A172 (cell line): Measurements from ENCODE around the gene ARNT2. TPM values are rescaled to one million over a fixed set of nuclear protein-coding genes. Genes with fewer than 3 reads are reported as not detected.
A peak's percentile ranks its signal among the peaks of the same experiment; 100 is the strongest.

Experiments
- DNase-seq: peaks from one replicate; pipeline ENCODE4 v3.0.0-alpha.2; 2015; ENCODE audit warnings: low spot score
- total RNA-seq: library from RNA; depleted of rRNA; stranded (reverse); fragments of >200 nt; shearing (Covaris generic); gene quantifications from 2 replicates; pipeline ENCODE4 v1.2.3, GENCODE V29; 2014

ARNT2 gene
- total RNA-seq, 1 experiment from 2014 or later = 14.2 TPM

DNA sequence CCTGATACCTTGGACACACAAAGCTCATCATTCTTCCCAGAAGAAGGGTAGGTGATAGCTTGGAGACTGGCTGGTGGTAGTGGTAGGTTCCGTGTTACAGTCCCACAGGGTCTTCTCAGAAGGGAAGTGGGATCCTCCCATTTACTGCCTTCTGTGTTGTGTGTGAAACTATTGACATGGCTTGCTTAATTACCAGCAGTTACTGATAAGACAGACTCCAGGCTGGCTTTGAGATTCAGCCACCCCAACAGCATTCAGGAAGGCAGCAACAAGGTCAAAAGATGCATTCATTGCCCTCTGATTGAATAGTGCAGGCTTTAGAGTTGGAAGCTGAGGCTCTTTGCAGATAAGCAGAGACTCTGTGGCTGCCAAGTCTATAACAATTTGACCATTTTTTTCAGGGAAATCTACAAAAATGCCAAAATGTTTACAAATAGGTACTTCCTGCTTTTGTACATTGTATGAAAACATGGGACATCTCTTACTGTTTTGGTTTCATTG is 7.7 kb downstream of the ARNT2 start:
- DNase-seq = no peak

GRCh38 chr15:80414546-80415357 is 10.6 kb downstream of the ARNT2 start:
- DNase-seq = no peak

DNA sequence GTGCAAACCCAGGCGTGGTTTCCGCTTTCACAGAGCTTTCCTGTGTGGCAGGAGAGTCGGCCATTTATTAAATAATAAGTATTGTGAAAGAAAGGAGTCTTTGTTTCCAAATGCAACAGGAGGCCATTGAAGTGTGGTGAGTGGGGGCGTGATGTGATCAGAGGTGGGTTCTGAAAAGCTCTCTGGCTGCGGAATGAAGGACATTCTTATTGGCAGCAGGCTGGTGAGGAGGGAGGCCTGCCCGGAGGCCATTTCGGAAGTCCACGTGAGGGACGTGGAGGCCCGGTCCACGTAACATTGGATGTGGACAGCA is 11.1 kb downstream of the ARNT2 start:
- DNase-seq = no peak

- no peak for DNase-seq
Observed at GRCh38 chr15:80416702-80417101, 12.5 kb downstream of the ARNT2 start.

DNA sequence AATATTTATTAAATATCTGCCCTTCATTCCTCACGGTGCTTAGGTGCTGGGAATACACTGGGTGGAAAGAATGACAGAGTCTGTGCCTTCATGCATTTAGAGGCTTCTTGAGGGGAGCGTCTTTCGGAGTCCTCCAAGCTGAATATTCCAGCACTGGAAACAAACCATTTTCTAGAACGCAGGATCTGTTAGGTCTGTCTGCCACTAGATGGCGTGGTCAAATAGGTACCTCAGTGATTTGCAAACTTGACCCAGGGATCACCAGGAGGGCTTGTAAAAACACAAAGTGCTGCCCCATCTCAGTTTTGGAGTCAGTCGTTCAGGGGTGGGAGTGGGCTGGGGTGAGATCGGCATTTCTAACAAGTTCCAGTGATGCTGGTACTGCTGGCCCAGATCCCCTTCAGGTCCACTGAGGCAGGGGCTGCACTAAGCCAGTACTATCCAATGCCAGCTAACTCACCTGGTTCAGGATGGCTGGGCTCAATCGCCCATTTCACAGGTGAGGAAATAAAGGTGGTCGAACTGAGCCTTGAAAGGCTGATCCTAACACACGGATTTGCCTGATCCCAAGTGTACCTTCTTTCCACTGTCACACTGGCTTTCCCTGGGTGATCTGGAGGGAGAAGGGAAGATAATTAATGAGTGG is 14.8 kb downstream of the ARNT2 start:
- DNase-seq = peak; percentile 59

GRCh38 chr15:80419546-80419945 is 15.4 kb downstream of the ARNT2 start:
- peak; percentile 66 for DNase-seq

DNA sequence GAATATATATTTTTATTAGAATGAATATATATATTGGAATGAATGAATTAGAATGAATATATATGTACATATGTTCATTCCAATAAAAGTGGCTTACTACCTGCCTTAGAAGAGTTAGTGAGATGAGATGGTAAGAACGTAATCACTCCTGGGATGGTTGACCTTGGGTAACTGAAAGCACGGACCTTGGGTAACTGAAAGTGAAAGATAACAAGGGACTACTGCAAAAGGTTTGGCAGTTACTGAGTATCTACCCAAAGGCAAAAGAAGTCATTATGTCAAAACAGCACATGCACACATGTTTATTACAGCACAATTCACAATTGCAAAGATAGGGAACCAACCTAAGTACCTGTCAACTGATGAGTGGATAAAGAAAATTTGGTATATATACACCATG is 16.5 kb downstream of the ARNT2 start:
- DNase-seq = no peak

- DNase-seq = no peak
Observed at GRCh38 chr15:80423215-80423614, 19.0 kb downstream of the ARNT2 start.

DNA sequence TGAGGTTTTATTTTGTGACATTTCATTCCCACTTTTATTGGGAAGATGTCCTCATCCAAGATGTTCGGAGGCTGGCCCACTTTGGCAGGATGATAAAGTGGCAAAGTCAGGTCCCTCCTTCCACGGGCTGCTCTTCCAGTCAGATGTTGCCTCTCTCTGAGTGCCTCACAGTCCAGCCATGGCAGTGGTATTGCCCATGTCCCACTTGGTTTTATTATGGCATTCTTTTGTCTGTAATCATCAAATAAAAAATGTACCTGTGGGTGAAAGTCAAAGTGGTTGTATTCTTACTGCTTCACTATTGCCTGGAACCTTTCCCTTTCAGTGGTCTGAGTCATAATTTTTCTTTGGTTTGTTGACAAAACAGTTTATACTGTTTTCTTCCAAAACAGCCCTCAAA is 20.2 kb downstream of the ARNT2 start:
- peak; percentile 89 for DNase-seq

GRCh38 chr15:80426316-80426715 is 22.1 kb downstream of the ARNT2 start:
- DNase-seq = no peak

DNA sequence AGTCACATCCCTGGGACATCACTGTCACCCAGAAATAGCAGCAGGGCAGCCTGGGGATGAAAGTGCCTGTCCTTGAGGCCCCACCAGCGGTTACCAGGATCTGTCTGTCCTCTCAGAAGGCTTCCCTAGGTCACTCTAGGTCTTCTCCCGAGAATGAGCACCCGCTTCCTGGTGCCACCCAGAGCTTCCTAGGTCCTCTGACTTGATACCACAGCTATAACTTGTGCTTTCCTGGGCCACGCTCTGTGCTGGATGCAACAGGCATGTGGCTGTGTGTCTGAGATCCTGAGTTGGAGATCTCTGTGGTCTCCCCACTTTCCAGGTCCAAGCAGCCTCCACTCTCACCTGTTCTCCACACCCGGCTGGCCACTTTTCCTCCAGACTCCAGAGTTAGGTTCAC is 25.8 kb downstream of the ARNT2 start:
- DNase-seq = no peak

DNA sequence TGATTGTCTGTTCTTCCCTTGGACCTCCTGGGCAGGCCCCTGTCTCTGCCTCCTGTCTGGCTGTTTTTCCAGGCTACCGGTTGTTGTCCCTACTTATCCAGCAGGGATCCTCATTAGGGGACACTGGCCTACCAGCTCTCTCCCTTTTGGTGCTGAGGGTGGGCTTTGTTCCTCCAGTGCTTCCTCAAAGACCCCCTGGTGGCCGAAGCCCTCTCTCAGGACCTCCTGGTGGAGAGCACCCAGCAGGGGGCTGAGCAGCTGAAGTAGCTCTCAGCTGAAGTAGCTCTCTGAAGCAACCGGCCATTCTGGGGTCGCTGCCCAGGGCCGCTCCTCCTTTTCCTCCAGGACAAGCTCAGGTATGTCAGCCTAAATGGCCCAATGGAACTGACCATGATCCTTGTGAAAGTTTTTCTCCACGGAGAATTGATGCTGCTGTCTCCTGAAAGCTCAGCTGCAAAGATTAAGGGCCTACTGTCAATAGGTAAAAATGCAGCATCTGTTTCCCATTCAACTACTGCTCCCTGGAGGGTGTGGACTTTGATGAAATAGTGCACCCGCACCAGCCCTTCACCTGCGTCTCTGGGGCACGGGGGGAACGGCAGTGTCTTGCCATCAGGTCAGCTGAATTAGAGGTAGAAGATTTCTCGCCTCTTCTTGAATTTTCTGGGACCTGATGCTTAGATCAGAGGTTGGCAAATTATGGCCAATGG is 27.6 kb downstream of the ARNT2 start:
- no peak for DNase-seq

DNA sequence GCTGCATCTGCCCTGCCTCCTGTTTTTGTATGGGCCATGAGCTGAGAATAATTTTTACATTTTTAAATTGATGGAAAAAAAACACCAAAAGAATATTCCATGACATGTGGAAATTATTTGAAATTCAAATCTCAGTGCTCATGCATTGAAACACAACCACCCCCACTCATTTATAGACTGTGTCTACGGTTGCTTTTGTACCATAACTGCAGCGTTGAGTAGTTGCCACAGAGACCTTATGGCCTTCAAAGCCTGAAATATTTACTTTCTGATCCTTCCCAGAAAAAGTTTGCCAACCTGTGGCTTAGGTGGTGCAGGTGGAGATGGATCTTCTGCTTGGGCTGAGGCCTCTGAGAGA is 28.1 kb downstream of the ARNT2 start:
- no peak for DNase-seq

DNA sequence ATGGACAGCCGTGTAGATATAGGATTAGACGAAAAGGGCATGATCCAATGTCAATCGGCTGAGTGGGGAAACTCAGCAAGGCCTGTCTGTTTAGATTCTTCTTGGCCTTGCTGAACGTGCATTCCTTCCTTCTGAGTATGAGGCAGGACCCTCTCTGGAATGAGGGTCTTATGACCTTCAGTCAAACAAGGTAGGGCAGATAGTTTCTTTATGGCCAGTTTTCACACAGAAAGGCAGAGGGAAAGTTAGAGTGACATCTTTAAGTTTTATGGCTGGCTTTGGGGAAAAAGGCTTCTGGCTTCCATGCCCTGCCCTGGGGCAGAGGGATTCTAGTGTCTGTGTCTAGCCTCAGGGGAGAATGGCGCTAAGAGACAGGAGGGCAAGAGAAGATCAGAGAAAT is 29.7 kb downstream of the ARNT2 start:
- DNase-seq = no peak

- no peak for DNase-seq
Observed at GRCh38 chr15:80434926-80435720, 30.9 kb downstream of the ARNT2 start.

DNA sequence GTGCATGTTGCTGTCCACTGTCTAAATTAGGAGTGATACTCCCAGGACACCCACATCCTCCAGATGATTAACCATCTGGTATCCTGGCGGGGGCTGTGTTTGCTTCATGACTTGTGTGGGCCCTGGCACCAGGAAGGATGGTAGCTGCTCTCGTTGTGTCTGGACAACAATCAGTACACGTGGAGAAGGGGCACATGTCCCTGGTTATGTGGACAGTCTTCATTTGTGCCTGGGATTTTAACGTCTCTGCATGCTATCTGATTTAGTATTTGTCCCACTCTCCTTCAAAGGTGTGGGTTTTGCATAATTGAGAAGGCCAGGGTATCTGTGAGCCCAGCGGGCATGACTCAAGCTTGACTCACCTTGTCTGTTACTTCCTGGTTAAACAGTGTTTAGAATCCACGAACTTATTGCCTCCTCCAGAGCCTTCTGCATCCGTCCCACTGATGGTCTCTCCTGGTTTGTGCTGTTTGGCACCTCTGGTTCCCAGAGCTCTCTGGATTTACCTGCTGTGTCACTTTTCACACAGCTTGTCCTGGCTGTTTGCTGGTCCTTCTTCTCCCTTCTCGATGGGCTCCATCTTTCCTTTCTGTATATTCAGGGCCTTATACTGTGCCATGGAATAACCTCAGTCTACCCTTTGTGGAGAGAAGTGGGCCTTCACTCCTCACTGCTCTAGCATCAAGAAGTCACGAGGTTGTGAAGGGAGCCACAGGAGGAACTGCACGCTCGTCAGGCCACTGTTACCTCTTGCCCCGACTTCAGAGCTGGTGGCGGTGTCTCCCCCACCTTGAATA is 32.5 kb downstream of the ARNT2 start:
- DNase-seq = peak; percentile 88

DNA sequence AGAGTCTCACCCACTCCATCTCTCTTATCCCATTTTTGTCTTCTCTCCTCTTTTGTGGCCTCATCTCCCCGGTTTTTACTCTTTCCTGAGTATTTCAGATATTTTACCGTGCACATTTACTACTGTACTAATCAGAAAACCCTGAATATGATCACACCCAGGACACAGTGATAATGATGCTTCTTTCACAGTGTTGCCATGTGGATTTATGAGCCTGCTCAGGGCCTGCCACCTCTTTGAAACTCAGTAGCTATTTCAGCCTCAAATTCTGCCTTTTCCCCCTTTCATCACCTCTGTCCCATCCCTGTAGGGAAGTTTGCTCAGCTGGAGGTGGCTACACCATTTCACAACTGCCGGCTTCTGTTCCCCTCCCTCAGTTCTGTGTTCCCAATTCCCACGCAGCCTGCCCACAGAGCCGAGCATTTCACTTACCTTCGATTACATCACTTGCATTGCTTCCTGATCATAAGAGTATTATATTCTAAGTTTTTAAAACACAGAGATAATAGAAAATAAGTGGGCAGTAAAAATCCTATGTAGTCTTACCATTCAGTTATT is 33.2 kb downstream of the ARNT2 start:
- DNase-seq = no peak

- DNase-seq = no peak
Observed at GRCh38 chr15:80439140-80439539, 35.0 kb downstream of the ARNT2 start.

DNA sequence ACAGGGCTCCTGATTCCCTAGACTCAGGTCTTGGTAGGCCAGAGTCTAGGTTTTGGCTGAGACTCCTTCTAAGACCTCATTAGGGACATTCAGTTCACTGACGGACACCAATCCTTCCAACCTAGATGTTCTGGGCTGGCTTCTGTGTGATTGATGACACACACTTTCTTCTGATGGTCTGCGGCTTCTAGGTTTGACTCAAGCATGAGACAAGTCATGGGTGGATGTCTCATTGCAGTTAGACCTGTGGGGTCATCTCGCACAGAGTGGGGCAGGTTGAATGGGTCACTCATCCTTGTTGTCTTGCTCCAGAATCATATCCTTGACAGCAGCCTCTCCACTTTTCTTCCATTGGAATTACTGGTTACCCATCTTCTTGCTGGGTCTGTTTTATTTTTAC is 35.8 kb downstream of the ARNT2 start:
- DNase-seq = no peak

DNA sequence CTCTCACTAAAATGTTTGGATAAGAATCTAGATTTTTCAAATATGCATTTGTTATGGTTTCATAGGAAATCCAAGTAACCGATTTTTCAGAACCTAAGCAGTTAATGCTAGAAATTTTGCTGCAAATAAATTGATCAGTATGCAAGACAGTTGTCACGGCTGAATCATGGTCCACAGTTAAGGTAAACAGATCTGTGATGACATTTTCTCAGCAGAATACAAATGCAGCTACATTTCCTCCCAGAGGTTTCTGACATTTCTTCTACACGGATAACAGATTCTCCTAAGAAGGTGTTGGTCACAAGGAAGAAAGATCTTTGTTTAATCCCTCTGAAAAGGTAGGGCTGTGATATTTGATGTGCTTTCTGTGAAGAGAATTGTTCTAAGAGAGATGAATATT is 36.9 kb downstream of the ARNT2 start:
- no peak for DNase-seq

GRCh38 chr15:80441714-80442113 is 37.5 kb downstream of the ARNT2 start:
- DNase-seq = no peak
